Progenitor cell of endocrine pancreas (in vitro differentiated cells): ENCODE data around the gene BPIFB6. TPM values are rescaled to one million over a fixed set of nuclear protein-coding genes. Genes with fewer than 3 reads are reported as not detected.

ENCODE experiments used
- DNase-seq: peaks from one replicate; pipeline ENCODE4 v3.0.0; 2021; ENCODE audit warnings: low spot score; ENCODE audit not compliant: unreplicated experiment
- H3K27ac Mint-ChIP-seq: 2 replicates; pipeline ENCODE4 v1.8.0; 2021; ENCODE audit warnings: mild to moderate bottlenecking, moderate library complexity, mixed read lengths
- H3K27me3 Mint-ChIP-seq: 2 replicates; pipeline ENCODE4 v1.8.0; 2021; ENCODE audit warnings: mixed read lengths
- H3K36me3 Mint-ChIP-seq: 2 replicates; pipeline ENCODE4 v1.8.0; 2022; ENCODE audit warnings: mixed read lengths; ENCODE audit not compliant: insufficient read depth
- H3K4me1 Mint-ChIP-seq: 2 replicates; pipeline ENCODE4 v1.8.0; 2021; ENCODE audit warnings: low read depth, mixed read lengths
- H3K4me3 Mint-ChIP-seq: 2 replicates; pipeline ENCODE4 v1.8.0; 2021; ENCODE audit warnings: low read depth, mild to moderate bottlenecking, moderate library complexity, mixed read lengths
- H3K9me3 Mint-ChIP-seq: 2 replicates; pipeline ENCODE4 v1.8.0; 2021; ENCODE audit warnings: low read depth, mixed read lengths
- CTCF ChIP-seq: fragments of 200-600 bp; sonication (generic); IDR thresholded peaks from one replicate; pipeline ENCODE4 v1.5.0; 2021; ENCODE audit warnings: antibody characterized with exemption, mild to moderate bottlenecking; ENCODE audit not compliant: unreplicated experiment
- total RNA-seq: library from RNA; stranded (reverse); gene quantifications from 2 replicates; pipeline ENCODE4 v1.2.1, GENCODE V29; 2021

Gene BPIFB6
- total RNA-seq, 1 donor from 2014 or later: not detected

- TF ChIP-seq CTCF: no peak
- Mint-ChIP-seq H3K27me3 (peaks cover 10% of the 10 kb centered on the region), H3K9me3 (no peaks in the 10 kb centered on the region), H3K27ac (no peak overlapping the region), H3K4me3 (no peak overlapping the region), H3K36me3 (no peaks in the 10 kb centered on the region), H3K4me1 (no peaks in the 10 kb centered on the region)
- no peak for DNase-seq
These were observed 28.4 kb downstream of the BPIFB6 start for GRCh38 chr20:33059741-33060390.

- Mint-ChIP-seq H3K27me3 (peaks cover 6% of the 10 kb centered on the region), H3K4me1 (no peaks in the 10 kb centered on the region), H3K27ac (no peak overlapping the region), H3K9me3 (no peaks in the 10 kb centered on the region), H3K4me3 (no peak overlapping the region), H3K36me3 (no peaks in the 10 kb centered on the region)
- no peak for TF ChIP-seq CTCF
- no peak for DNase-seq
These were observed 30.2 kb downstream of the BPIFB6 start for GRCh38 chr20:33061658-33062028.

GRCh38 chr20:33062105-33062824, 30.8 kb downstream of the BPIFB6 start:
- Mint-ChIP-seq H3K9me3 (no peaks in the 10 kb centered on the region), H3K4me1 (no peaks in the 10 kb centered on the region), H3K27ac (no peak overlapping the region), H3K27me3 (peaks cover 6% of the 10 kb centered on the region), H3K4me3 (no peak overlapping the region), H3K36me3 (no peaks in the 10 kb centered on the region)
- DNase-seq: no peak
- no peak for TF ChIP-seq CTCF

DNA sequence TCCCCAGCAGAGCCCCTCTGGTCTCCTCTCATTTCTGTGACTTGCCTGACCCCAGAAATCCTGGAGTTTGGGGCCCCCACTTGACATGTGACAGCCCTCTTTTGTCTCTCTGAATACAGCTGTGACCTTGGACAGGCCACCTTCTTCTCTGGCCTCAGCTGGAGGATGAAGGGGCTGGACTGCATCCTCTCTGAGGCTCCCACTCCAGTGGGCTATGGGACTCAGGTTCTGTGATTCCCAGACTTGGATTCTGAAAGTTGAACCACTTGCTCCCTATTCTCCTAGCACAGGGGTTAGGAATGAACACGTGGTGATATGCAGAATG, 31.3 kb downstream of the BPIFB6 start:
- peaks cover 6% of the 10 kb centered on the region for H3K27me3 Mint-ChIP-seq
- no peak for DNase-seq
- H3K4me1 Mint-ChIP-seq: no peaks in the 10 kb centered on the region
- no peak overlapping the region for H3K4me3 Mint-ChIP-seq
- H3K9me3 Mint-ChIP-seq: no peaks in the 10 kb centered on the region
- H3K36me3 Mint-ChIP-seq: no peaks in the 10 kb centered on the region
- no peak for TF ChIP-seq CTCF
- no peak overlapping the region for H3K27ac Mint-ChIP-seq

DNA sequence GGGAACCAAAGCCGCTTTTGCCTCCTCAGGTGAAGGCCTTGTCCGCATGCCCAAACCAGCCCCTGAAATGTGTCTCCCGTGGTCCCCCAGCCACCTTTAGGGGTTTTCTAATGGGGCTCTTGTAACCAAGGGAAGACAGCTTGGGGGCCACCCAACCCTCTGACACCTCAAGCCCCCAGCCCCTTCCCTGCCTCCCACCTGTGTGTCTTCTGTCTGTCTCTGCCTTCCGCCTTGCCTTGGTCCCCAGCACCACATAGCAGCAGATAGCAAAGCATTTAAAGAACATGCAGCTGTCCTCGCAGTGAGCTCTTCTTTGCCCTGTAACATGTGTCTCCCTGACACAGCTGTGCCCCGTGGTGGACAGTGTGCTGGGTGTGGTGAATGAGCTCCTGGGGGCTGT, 31.8 kb downstream of the BPIFB6 start:
- Mint-ChIP-seq H3K4me3 (no peak overlapping the region), H3K27ac (no peak overlapping the region), H3K4me1 (no peaks in the 10 kb centered on the region), H3K9me3 (no peaks in the 10 kb centered on the region), H3K36me3 (no peaks in the 10 kb centered on the region), H3K27me3 (peaks cover 8% of the 10 kb centered on the region)
- DNase-seq: no peak
- no peak for TF ChIP-seq CTCF
